22Rv1 (cell line): ENCODE results near the gene ASB4.

Experiments used
- H3K27ac ChIP-seq: fragments of 450-650 bp; 2 replicates; pipeline ENCODE4 v1.5.1; 2017
- CTCF ChIP-seq: fragments of 450-650 bp; IDR thresholded peaks from 2 replicates; pipeline ENCODE4 v1.5.1; 2017; ENCODE audit warnings: mild to moderate bottlenecking
- ZFX ChIP-seq: fragments of 450-650 bp; IDR thresholded peaks from 2 replicates; pipeline ENCODE4 v1.6.1; 2017; ENCODE audit warnings: antibody characterized with exemption, borderline replicate concordance

The ASB4 gene

GRCh38 chr7:95581467-95581866 lies 95.7 kb downstream of the ASB4 start:
- TF ChIP-seq CTCF = no peak
- no peak overlapping the region for H3K27ac ChIP-seq

GRCh38 chr7:95582578-95583293 lies 97.0 kb downstream of the ASB4 start:
- no peak overlapping the region for H3K27ac ChIP-seq
- no peak for TF ChIP-seq CTCF
- no peak for TF ChIP-seq ZFX

- no peak for TF ChIP-seq CTCF
- TF ChIP-seq ZFX = no peak
- H3K27ac ChIP-seq = no peak overlapping the region
These were observed 98.3 kb downstream of the ASB4 start for GRCh38 chr7:95583834-95584621.

- H3K27ac ChIP-seq = no peak overlapping the region
- no peak for TF ChIP-seq ZFX
- TF ChIP-seq CTCF = no peak
These were observed 99.2 kb downstream of the ASB4 start for GRCh38 chr7:95584769-95585425.

- no peak overlapping the region for H3K27ac ChIP-seq
- TF ChIP-seq ZFX = no peak
- TF ChIP-seq CTCF = no peak
These were observed 99.7 kb downstream of the ASB4 start for GRCh38 chr7:95585426-95585789.

GRCh38 chr7:95586951-95587301 lies 101.2 kb downstream of the ASB4 start:
- TF ChIP-seq CTCF (no peak), ZFX (no peak)
- H3K27ac ChIP-seq = no peak overlapping the region; the same call in 1 of the 2 replicates

GRCh38 chr7:95589031-95589430 lies 103.3 kb downstream of the ASB4 start:
- TF ChIP-seq ZFX (no peak), CTCF (no peak)
- H3K27ac ChIP-seq = no peak overlapping the region
